Adrenal gland (tissue), 12 donors: Measurements from ENCODE around the gene TUBB3. TPM values are rescaled to one million over a fixed set of nuclear protein-coding genes. Genes with fewer than 3 reads are reported as not detected.

Experiments
- DNase-seq, 7 donors: peaks; one replicate each; pipeline ENCODE4 v3.0.0-alpha.2; 2019 to 2020
- H3K27ac ChIP-seq, 5 donors: fragments of 200-600 bp; sonication (generic) in 4 of 5; 1 replicate in 3 of 5; 2 replicates in 2 of 5; pipeline versions ENCODE4 v1.5.1 to v1.8.0; 2016 to 2020; ENCODE audit warnings: mild to moderate bottlenecking in 1 of 5
- H3K27me3 ChIP-seq: fragments of 200-600 bp; 2 replicates; pipeline ENCODE4 v1.8.0; 2021
- H3K36me3 ChIP-seq, 2 donors: fragments of 200-600 bp; replicated peaks in 1 of 2; 1 replicate in 1 of 2; 2 replicates in 1 of 2; pipeline versions ENCODE4 v1.5.1 to v1.8.0; 2018 to 2022
- H3K4me1 ChIP-seq, 2 donors: fragments of 200-600 bp; replicated peaks in 1 of 2; 1 replicate in 1 of 2; 2 replicates in 1 of 2; pipeline versions ENCODE4 v1.5.1 to v1.8.0; 2018 to 2021
- H3K4me3 ChIP-seq, 4 donors: fragments of 200-600 bp; sonication (generic) in 3 of 4; one replicate each; pipeline ENCODE4 v1.5.1; 2016 to 2018
- H3K9me3 ChIP-seq, 3 donors: fragments of 200-600 bp; sonication (generic) in 1 of 3; replicated peaks in 1 of 3; 1 replicate in 2 of 3; 2 replicates in 1 of 3; pipeline versions ENCODE4 v1.5.1 to v1.8.0; 2016 to 2021
- POLR2A ChIP-seq, 2 donors: fragments of 450-650 bp; IDR thresholded peaks; one replicate each; pipeline ENCODE4 v1.6.1; 2017; ENCODE audit warnings: antibody characterized with exemption in 2 of 2, mild to moderate bottlenecking in 2 of 2, moderate library complexity in 1 of 2
- WGBS, 4 donors: extraction: QIAGEN DNeasy Blood & Tissue Kit in 2 of 4; methylation state at CpG; one replicate each; pipeline versions ENCODE4 v1.1.5 to v1.1.7; 2013 to 2017; 5-methylcytosine and 5-hydroxymethylcytosine counted together
- intact Hi-C, 2 donors: fragments of 100-400 bp; cut with DNase I; formaldehyde crosslinking; loops; one replicate each; pipeline versions ENCODE4 v1.14.1 to v1.15.0; 2022 to 2023
- polyA plus RNA-seq, 3 donors: library from polyadenylated mRNA; stranded (reverse); fragments of 200-250 nt in 2 of 3; fragments of 350-450 nt in 1 of 3; fragmentation: Illumina TruSeq in 1 of 3; extraction: RNeasy Lipid Tissue Mini Kit (QIAGEN cat#74804) in 1 of 3; gene quantifications; one replicate each; pipeline ENCODE4 v1.2.3, GENCODE V29; 2013 to 2014
- total RNA-seq, 9 donors: library from RNA; depleted of rRNA in 4 of 9; stranded (reverse); fragments of >200 nt in 4 of 9; fragments of 120-200 nt in 1 of 9; fragmentation: NEBNext Ultra II Directional in 1 of 9; extraction: Animal tissue kit (Norgen Biotek cat#: 25700) in 1 of 9; gene quantifications; one replicate each; pipeline versions ENCODE4 v1.1.0 to v1.2.4, GENCODE V29; 2013 to 2023
- TF ChIP-seq, protein P1 (sequence below), 6 experiments: fragments of 450-650 bp in 4 of 6; fragments of 200-600 bp in 2 of 6; sonication (generic) in 1 of 6; IDR thresholded peaks; 1 replicate in 5 of 6; 2 replicates in 1 of 6; pipeline versions ENCODE4 v1.5.1 to v1.8.0; 2016 to 2021; ENCODE audit warnings: antibody characterized with exemption in 6 of 6, mild to moderate bottlenecking in 2 of 6, moderate library complexity in 1 of 6
- donor health status: healthy with polysubstance abuse.
- donor health status: Bipolar disorder and iron deficiency.
- donor health status: DM: yes; HTN: yes; CAD: no.
- donor health status: DM: no; HTN: no; CAD: no.
- donor health status: DM: no; HTN: no; CAD: no.
- donor health status: DM: yes; HTN: yes; CAD: no.

TUBB3 gene
- total and polyA plus RNA-seq, 12 donors: 6.4 to 63.8 (median 14.5) TPM

DNA sequence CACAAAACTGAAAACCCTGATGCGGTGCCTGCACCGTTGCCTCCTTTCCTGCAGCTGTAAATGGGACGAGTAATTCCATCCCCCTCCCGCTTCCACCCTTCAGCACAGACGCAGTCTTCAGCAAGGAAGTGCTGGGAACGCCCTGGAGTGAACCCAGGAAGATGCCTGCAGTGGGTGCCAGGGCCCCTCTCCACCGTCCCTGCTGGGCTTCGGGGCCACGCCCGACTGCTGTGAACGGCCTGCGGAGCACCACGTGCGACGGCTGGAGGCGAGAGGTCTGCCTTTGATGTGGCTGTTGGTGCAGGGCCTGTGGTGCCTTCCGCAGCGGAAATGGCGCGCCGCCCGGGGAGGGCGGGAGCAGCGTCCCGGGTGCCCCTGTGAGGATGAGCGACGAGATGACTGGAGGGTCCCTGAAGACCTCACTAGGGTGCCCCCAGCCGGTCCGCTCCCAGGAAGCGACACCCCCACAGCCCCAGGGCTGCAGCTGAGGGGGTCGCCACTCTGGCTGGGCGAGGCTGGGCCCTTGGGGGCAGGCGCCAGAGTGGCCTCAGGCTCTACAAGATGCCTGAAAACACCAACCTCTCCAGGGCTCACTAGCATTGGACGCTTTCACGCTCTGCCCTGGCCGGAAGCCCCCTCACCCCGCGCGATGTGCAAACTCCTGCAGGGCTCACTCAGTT is 5.2 kb upstream of the TUBB3 start:
- DNase-seq: peak in 6 of 7 donors; percentile 65 to 90 (median 86)
- peak overlapping the region in 1 of 4 donors; percentile 44 for H3K4me3 ChIP-seq
- 0 to 2% (median 0%) methylated on average over 5 to 39 of the region's 39 CpGs for WGBS, 4 donors

DNA sequence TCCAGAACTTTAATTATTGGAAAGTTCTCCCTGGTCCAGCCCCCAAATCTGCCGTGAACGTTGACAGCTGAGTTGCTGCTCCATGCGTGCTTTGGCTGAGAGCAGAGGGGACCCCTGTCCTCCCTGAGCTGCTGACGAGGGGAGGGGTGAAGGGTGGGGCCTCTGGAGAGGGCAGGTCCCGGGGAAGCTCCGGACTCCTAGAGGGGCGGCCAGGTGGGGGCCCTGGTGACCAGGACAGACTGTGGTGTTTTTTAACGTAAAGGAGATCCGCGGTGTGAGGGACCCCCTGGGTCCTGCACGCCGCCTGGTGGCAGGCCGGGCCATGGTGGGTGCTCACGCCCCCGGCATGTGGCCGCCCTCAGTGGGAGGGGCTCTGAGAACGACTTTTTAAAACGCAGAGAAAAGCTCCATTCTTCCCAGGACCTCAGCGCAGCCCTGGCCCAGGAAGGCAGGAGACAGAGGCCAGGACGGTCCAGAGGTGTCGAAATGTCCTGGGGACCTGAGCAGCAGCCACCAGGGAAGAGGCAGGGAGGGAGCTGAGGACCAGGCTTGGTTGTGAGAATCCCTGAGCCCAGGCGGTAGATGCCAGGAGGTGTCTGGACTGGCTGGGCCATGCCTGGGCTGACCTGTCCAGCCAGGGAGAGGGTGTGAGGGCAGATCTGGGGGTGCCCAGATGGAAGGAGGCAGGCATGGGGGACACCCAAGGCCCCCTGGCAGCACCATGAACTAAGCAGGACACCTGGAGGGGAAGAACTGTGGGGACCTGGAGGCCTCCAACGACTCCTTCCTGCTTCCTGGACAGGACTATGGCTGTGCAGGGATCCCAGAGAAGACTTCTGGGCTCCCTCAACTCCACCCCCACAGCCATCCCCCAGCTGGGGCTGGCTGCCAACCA is 4.4 kb upstream of the TUBB3 start, which contains the start of gene MC1R:
TSS of gene MC1R (plus strand) at position 410 of the 895 bp plus-strand sequence. CDS start at position 807, 397 bp downstream.
- WGBS, 4 donors: 2 to 16% (median 13%) methylated on average over 7 to 23 of the region's 23 CpGs
- Histone ChIP-seq H3K4me3 (peak within 1 kb of the TSS in 1 of 4 donors; percentile 44), H3K9me3 (no peaks in the 10 kb centered on the region), H3K4me1 (peaks cover 28 to 48% of the 10 kb centered on the region in 2 donors), H3K36me3 (no peaks in the 10 kb centered on the region), H3K27ac (peak within 1 kb of the TSS in 2 of 5 donors; percentile 54 to 75), H3K27me3 (no peaks in the 10 kb centered on the region)
- intact Hi-C loops: no loop called here
- DNase-seq: peak in 1 of 7 donors; percentile 36
- TF ChIP-seq, protein P1, sequence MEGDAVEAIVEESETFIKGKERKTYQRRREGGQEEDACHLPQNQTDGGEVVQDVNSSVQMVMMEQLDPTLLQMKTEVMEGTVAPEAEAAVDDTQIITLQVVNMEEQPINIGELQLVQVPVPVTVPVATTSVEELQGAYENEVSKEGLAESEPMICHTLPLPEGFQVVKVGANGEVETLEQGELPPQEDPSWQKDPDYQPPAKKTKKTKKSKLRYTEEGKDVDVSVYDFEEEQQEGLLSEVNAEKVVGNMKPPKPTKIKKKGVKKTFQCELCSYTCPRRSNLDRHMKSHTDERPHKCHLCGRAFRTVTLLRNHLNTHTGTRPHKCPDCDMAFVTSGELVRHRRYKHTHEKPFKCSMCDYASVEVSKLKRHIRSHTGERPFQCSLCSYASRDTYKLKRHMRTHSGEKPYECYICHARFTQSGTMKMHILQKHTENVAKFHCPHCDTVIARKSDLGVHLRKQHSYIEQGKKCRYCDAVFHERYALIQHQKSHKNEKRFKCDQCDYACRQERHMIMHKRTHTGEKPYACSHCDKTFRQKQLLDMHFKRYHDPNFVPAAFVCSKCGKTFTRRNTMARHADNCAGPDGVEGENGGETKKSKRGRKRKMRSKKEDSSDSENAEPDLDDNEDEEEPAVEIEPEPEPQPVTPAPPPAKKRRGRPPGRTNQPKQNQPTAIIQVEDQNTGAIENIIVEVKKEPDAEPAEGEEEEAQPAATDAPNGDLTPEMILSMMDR (IDR thresholded peaks at IDR 0.05): peak in 4 of 6 experiments; percentile 21 to 47 (median 42)
- TF ChIP-seq POLR2A (IDR thresholded peaks at IDR 0.05): no peak

More for the DNA sequence above, 5.2 kb upstream of the TUBB3 start:
- intact Hi-C loops: no loop called here
- TF ChIP-seq, protein P1 (IDR thresholded peaks at IDR 0.05): no peak
- TF ChIP-seq POLR2A (IDR thresholded peaks at IDR 0.05): no peak
- Histone ChIP-seq H3K4me1 (peaks cover 24 to 43% of the 10 kb centered on the region in 2 donors), H3K36me3 (no peaks in the 10 kb centered on the region), H3K9me3 (no peaks in the 10 kb centered on the region), H3K27ac (peak overlapping the region in 2 of 5 donors; percentile 54 to 75), H3K27me3 (no peaks in the 10 kb centered on the region)

DNA sequence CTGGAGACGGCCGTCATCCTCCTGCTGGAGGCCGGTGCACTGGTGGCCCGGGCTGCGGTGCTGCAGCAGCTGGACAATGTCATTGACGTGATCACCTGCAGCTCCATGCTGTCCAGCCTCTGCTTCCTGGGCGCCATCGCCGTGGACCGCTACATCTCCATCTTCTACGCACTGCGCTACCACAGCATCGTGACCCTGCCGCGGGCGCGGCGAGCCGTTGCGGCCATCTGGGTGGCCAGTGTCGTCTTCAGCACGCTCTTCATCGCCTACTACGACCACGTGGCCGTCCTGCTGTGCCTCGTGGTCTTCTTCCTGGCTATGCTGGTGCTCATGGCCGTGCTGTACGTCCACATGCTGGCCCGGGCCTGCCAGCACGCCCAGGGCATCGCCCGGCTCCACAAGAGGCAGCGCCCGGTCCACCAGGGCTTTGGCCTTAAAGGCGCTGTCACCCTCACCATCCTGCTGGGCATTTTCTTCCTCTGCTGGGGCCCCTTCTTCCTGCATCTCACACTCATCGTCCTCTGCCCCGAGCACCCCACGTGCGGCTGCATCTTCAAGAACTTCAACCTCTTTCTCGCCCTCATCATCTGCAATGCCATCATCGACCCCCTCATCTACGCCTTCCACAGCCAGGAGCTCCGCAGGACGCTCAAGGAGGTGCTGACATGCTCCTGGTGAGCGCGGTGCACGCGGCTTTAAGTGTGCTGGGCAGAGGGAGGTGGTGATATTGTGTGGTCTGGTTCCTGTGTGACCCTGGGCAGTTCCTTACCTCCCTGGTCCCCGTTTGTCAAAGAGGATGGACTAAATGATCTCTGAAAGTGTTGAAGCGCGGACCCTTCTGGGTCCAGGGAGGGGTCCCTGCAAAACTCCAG is 3.4 kb upstream of the TUBB3 start:
- intact Hi-C loops: no loop called here
- TF ChIP-seq, protein P1 (IDR thresholded peaks at IDR 0.05): no peak
- no peak for TF ChIP-seq POLR2A (IDR thresholded peaks at IDR 0.05)
- H3K27me3 ChIP-seq: no peaks in the 10 kb centered on the region
- no peaks in the 10 kb centered on the region for H3K9me3 ChIP-seq
- no peak overlapping the region for H3K4me3 ChIP-seq
- WGBS, 4 donors: 92 to 94% (median 94%) methylated on average over 32 to 52 of the region's 52 CpGs
- DNase-seq: peak in 1 of 7 donors; percentile 6
- H3K4me1 ChIP-seq: peaks cover 30 to 58% of the 10 kb centered on the region in 2 donors
- H3K27ac ChIP-seq: no peak overlapping the region
- H3K36me3 ChIP-seq: no peaks in the 10 kb centered on the region
